ENCODE results near the gene SPRED1.
"Not testable (repeated sequence)": the region's sequence is repeated elsewhere in the genome, so short reads cannot be mapped to it uniquely, and the experiment has no call there.

SPRED1 gene

DNA sequence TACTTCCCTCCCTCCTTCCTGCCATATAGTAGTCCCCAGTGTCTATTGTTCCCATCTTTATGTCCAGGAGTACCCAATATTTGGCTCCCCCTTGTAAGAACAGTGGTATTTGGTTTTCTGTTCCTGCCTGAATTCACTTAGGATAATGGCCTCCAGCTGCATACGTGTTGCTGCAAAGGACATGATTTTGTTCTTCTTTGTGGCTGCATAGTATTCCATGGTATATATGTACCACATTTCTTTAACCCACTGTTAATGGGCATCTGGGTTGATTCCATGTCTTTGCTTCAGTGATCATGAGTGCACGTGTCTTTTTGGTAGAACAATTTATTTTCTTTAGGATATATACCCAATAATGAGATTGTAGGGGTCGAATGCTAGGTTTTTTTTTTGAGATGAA is 19.3 kb downstream of the SPRED1 start:
- Histone ChIP-seq H3K4me3 (no peak overlapping the region), H3K27ac (no peak overlapping the region)

DNA sequence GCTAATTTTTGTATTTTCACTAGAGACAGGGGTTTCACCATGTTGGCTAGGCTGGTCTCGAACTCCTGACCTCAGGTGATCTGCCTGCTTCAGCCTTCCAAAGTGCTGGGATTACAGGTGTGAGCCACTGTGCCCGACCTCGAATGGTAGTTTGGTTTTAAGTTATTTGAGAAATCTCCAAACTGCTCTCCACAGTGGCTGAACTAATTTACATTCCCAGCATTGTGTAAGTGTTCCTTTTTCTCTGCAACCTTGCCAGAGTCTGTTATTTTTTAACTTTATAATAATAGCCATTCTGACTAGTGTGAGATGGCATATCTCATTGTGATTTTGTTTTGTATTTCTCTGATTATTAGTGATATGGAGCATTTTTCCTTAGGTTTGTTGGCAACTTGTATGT is 19.8 kb downstream of the SPRED1 start:
- H3K4me3 ChIP-seq, H3K27ac ChIP-seq: not testable (repeated sequence)

DNA sequence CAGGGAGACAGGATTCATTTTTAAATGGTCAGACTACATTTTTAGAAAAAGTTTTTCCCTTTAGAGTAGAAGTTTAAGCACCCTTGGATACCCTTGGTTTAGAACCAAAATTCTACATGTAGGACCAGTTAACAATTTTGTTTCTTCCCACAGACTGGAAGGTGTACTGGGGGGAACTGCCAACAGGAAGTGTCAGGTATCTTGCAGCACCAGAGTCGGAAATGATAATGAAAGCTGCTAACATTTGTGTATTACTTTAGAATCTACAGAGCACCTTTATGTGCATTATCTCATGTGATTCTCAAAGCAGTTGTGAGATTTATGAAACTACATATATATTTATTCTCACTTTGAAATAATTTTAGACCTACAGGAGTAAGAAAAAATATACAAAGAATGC is 21.5 kb downstream of the SPRED1 start:
- Histone ChIP-seq H3K4me3 (no peak overlapping the region), H3K27ac (no peak overlapping the region)

- Histone ChIP-seq H3K27ac (no peak overlapping the region), H3K4me3 (no peak overlapping the region)
Observed at GRCh38 chr15:38275959-38276358, 23.3 kb downstream of the SPRED1 start.

DNA sequence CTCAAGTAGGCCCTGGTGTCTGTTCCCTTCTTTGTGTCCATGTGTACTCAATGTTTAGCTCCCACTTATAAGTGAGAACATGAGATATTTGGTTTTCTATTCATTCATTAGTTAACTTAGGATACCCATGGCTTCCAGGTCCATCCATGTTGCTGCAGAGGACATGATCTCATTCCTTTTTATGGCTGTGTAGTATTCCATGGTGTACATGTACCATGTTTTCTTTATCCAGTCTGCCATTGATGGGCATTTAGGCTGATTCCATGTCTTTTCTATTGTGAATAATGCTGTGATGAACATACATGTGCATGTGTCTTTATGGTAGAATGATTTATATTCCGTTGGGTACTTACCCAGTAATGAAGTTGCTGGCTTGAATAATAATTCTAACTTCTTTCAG is 24.6 kb downstream of the SPRED1 start:
- not testable (repeated sequence) for H3K4me3 ChIP-seq, H3K27ac ChIP-seq

DNA sequence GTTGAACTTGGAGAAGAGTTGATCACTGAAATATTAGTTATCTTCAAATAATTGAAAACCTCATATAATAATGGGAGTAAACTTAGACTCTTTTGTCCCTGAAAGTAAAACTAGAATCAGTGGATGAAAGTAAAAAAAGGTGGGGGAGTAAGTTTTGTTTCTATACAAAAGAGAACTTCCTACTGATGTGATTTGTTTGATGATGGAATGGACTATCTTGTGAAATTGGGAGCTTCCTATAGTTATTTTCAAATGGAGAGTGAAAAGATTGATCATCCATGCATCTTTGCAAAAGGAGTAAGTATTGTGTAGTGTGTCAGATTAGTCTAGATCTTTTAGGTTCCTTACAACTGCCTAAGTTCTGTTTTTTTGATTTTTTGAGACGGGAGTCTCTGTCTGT is 28.4 kb downstream of the SPRED1 start:
- Histone ChIP-seq H3K27ac (no peak overlapping the region), H3K4me3 (no peak overlapping the region)

- Histone ChIP-seq H3K4me3 (no peak overlapping the region), H3K27ac (no peak overlapping the region)
Observed at GRCh38 chr15:38283010-38283409, 30.4 kb downstream of the SPRED1 start.

DNA sequence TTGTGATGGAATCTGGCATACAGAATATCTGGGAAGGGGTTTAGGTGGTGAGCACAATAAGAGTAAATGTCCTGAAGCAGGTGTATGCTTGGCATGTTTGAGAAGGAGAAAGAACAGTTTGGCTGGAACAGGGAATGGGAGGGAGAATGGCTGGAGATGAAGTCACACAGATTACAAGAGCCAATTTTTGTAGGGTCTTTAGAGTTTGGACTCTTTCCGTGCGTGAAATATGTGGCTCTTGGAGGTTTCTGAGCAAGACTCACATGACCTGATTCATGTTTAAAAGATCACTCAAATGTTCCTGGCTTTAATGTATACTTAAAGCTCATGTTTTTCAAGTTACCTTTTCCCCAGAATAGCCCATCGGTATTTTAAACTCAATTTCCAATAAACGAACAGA is 32.8 kb downstream of the SPRED1 start:
- no peak overlapping the region for H3K4me3 ChIP-seq
- H3K27ac ChIP-seq, result no peak overlapping the region

DNA sequence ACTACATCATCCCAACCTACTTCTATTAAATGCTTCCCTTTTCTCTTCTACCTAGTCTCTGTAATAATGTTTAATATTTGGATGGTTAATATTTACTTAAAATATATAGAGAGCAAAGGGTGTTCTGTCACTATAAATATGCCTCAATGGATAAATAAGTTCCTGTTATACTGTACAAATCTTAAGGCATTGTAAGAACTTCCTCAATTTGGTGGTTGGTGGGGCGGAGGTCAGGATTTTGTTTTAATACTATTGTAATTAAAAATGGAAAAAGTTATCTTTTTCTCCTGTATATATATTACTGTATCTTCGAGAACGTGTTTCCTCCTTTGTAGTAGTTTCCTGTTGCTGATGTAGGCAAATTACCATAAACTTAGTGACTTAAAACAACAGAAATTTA is 41.5 kb downstream of the SPRED1 start:
- Histone ChIP-seq H3K4me3 (no peak overlapping the region), H3K27ac (no peak overlapping the region)

DNA sequence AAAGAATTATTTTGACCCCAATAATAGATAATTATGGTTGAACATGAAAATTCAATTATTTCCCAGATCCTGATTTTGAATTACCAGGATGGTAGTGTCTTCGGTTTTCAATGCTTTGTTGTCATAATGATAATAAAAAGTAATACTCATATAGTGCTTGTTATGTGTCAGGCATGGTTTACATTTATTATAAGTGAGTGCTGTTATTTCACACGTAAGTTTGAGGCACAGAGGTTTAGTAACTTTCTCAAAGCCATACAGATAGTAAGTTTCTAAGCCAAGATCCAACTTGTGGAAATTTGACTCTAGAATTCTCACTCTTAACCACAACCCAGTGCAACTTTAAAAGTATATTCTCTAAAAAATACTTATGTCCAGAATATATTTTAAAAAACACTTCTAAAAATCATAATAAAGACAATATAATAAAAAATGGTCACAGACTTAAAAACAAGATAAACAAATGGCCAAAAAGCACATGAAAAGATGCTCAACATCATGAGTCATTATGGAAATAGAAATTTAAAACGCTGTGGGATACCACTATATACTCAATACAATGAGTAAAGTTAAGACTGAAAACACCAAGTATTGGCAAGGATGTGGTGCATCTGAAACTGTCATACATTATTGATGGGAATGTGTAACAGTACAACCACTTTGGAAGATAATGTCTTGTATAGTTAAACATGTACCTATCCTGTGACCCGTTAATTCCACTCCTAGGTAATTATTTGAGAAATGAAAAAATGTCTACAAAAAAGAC is 45.2 kb downstream of the SPRED1 start:
- no peak overlapping the region for H3K27ac ChIP-seq
- H3K4me3 ChIP-seq, result no peak overlapping the region

GRCh38 chr15:38299216-38299615 is 46.6 kb downstream of the SPRED1 start:
- no peak overlapping the region for H3K4me3 ChIP-seq
- no peak overlapping the region for H3K27ac ChIP-seq

- Histone ChIP-seq H3K27ac (no peak overlapping the region), H3K4me3 (no peak overlapping the region)
Observed at GRCh38 chr15:38300395-38300794, 47.8 kb downstream of the SPRED1 start.

DNA sequence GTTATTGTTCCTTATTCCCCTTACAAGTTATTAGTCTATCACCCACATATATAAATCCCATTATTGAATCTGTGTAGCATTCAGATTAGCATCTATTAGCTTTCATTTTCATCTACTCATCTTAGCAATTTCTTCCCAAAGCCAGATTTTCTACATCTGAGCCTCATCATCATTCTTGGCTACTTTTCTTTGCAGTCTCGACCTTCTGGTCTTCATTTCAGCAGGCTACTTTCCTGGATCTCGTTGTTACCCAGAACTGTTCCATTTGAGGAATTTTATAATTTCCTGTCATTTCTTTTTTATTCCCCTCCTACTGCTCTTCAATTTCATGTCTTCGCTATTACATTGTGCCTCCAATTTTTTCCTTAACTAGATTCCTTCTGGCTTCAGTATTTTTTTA is 51.8 kb downstream of the SPRED1 start:
- Histone ChIP-seq H3K4me3 (no peak overlapping the region), H3K27ac (peak overlapping the region in 4 of 21 experiments; percentile 25 to 59 (median 54))

GRCh38 chr15:38307251-38307650 is 54.6 kb downstream of the SPRED1 start:
- H3K4me3 ChIP-seq, result no peak overlapping the region

GRCh38 chr15:38307861-38308641 is 55.4 kb downstream of the SPRED1 start:
- no peak overlapping the region for H3K4me3 ChIP-seq
- peak overlapping the region in 1 of 21 experiments; percentile 37 for H3K27ac ChIP-seq

More at GRCh38 chr15:38307251-38307650, 54.6 kb downstream of the SPRED1 start:
- H3K27ac ChIP-seq, result peak overlapping the region in 1 of 21 experiments; percentile 13

GRCh38 chr15:38308797-38309196 is 56.2 kb downstream of the SPRED1 start:
- Histone ChIP-seq H3K27ac (peak overlapping the region in 1 of 21 experiments; percentile 37), H3K4me3 (no peak overlapping the region)

GRCh38 chr15:38312190-38312589 is 59.6 kb downstream of the SPRED1 start:
- H3K4me3 ChIP-seq, result no peak overlapping the region

GRCh38 chr15:38316311-38316710 is 63.7 kb downstream of the SPRED1 start:
- H3K4me3 ChIP-seq, result no peak overlapping the region
- no peak overlapping the region for H3K27ac ChIP-seq

More at GRCh38 chr15:38312190-38312589, 59.6 kb downstream of the SPRED1 start:
- H3K27ac ChIP-seq, result no peak overlapping the region

- Histone ChIP-seq H3K4me3 (no peak overlapping the region), H3K27ac (no peak overlapping the region)
Observed at GRCh38 chr15:38320181-38320580, 67.5 kb downstream of the SPRED1 start.

DNA sequence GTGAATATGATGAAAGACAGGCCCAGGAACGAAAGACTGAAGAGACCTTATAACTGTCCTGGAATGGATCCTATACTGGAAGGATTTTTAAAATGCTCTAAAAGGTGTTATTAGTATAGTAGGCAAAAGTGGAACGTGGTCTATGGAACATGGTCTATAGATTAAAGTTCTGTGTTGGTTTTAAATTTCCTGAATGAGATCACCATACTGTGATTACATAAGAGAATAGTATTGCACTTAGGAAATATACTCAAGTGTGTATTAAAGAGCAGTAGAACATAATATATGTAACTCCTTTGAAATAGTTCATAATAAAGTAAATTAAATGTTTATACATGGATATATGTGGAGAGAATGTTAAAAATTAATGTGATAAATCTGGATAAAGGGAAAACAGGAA is 68.2 kb downstream of the SPRED1 start:
- no peak overlapping the region for H3K4me3 ChIP-seq
- H3K27ac ChIP-seq, result no peak overlapping the region

- Histone ChIP-seq H3K4me3 (no peak overlapping the region), H3K27ac (no peak overlapping the region)
Observed at GRCh38 chr15:38323895-38324294, 71.3 kb downstream of the SPRED1 start.
